ENCODE data around the gene DNAH2.

Gene DNAH2

GRCh38 chr17:7704601-7705268 is 12.8 kb upstream of the DNAH2 start, which contains the start of gene EFNB3:
Gene EFNB3, plus strand, starts transcription at chr17:7705202. Its CDS starts 397 bp downstream, at chr17:7705599.
- H3K9ac ChIP-seq (ENCODE audit: low read depth, low read length, poor library complexity, severe bottlenecking), result no peak within 1 kb of the TSS
- no peaks in the 10 kb centered on the region for H4K20me1 ChIP-seq (ENCODE audit: insufficient read depth, low read length, poor library complexity, severe bottlenecking)
- no peaks in the 10 kb centered on the region for H3K9me2 ChIP-seq (replicated peaks; ENCODE audit: low read depth, low read length)
- no peak within 1 kb of the TSS for H3K4me2 ChIP-seq (ENCODE audit: low read depth, low read length, poor library complexity, severe bottlenecking)
- no peaks in the 10 kb centered on the region for H3K27me3 ChIP-seq (ENCODE audit: insufficient read depth, low read length, poor library complexity, severe bottlenecking)
- H3K36me3 ChIP-seq (ENCODE audit: insufficient read depth, low read length), result no peaks in the 10 kb centered on the region; the same call in 1 of the 2 replicates
- H3K4me1 ChIP-seq (ENCODE audit: insufficient read depth, low read length, poor library complexity, severe bottlenecking), result no peaks in the 10 kb centered on the region
- no peak for TF ChIP-seq EZH2phosphoT487 (IDR thresholded peaks at IDR 0.05; ENCODE audit: borderline replicate concordance)
- TF ChIP-seq, protein P1, sequence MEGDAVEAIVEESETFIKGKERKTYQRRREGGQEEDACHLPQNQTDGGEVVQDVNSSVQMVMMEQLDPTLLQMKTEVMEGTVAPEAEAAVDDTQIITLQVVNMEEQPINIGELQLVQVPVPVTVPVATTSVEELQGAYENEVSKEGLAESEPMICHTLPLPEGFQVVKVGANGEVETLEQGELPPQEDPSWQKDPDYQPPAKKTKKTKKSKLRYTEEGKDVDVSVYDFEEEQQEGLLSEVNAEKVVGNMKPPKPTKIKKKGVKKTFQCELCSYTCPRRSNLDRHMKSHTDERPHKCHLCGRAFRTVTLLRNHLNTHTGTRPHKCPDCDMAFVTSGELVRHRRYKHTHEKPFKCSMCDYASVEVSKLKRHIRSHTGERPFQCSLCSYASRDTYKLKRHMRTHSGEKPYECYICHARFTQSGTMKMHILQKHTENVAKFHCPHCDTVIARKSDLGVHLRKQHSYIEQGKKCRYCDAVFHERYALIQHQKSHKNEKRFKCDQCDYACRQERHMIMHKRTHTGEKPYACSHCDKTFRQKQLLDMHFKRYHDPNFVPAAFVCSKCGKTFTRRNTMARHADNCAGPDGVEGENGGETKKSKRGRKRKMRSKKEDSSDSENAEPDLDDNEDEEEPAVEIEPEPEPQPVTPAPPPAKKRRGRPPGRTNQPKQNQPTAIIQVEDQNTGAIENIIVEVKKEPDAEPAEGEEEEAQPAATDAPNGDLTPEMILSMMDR (conservative IDR thresholded peaks at IDR 0.05; ENCODE audit: low read length), result no peak
- no peaks in the 10 kb centered on the region for H3K79me2 ChIP-seq (ENCODE audit: insufficient read depth, low read length)
- H3K9me3 ChIP-seq (ENCODE audit: insufficient read depth, low read depth, low read length), result no peaks in the 10 kb centered on the region
- H2AFZ ChIP-seq (ENCODE audit: low read length), result no peak within 1 kb of the TSS
- H3F3A ChIP-seq (ENCODE audit: low read depth), result no peaks in the 10 kb centered on the region
- no peak within 1 kb of the TSS for H3K4me3 ChIP-seq (ENCODE audit: low read length, poor library complexity, severe bottlenecking)

DNA sequence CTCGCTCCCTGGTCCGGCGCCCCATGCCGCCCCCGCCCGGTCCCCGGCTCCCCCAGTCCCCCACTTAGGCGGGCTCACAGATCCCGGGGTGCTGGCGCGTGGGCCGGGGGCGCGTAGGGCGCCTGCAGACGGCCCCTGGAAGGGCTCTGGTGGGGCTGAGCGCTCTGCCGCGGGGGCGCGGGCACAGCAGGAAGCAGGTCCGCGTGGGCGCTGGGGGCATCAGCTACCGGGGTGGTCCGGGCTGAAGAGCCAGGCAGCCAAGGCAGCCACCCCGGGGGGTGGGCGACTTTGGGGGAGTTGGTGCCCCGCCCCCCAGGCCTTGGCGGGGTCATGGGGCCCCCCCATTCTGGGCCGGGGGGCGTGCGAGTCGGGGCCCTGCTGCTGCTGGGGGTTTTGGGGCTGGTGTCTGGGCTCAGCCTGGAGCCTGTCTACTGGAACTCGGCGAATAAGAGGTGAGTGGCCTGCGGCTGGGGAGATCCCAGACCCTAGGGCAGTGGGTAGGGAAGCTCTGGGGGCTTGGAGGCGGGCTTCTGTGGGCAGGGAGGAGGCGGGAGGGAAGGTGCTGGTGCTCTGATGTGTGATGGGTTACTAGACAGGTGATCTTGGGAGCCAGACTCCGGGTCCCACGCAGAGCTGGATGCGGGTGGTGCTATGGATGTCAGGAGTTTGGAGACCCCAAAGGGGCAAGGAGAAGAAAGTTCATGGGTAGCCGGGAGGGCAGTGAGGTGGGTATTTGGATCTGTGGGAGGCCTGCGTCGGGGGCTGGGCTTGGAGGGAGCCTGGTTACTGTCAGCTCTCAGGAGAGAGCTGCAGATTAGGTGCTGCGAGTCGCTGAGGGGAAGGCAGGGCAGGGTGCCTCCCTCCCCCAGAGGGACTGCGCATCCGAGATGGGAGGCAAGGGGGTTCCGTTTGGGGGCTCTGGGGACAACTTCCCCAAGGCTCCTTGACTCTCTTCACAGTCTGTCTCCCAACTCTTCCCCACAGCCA is 12.0 kb upstream of the DNAH2 start:
- peaks cover 1% of the 10 kb centered on the region; the same call in 1 of the 2 replicates for H3K9me2 ChIP-seq (replicated peaks; ENCODE audit: low read depth, low read length)
- TF ChIP-seq EZH2phosphoT487 (IDR thresholded peaks at IDR 0.05; ENCODE audit: borderline replicate concordance), result no peak
- TF ChIP-seq, protein P1 (conservative IDR thresholded peaks at IDR 0.05; ENCODE audit: low read length), result no peak
- peaks cover 7% of the 10 kb centered on the region for H3K4me1 ChIP-seq (ENCODE audit: insufficient read depth, low read length, poor library complexity, severe bottlenecking)
- no peak overlapping the region for H2AFZ ChIP-seq (ENCODE audit: low read length)
- no peaks in the 10 kb centered on the region for H3F3A ChIP-seq (ENCODE audit: low read depth)
- no peaks in the 10 kb centered on the region; the same call in 1 of the 2 replicates for H3K36me3 ChIP-seq (ENCODE audit: insufficient read depth, low read length)
- H3K4me2 ChIP-seq (ENCODE audit: low read depth, low read length, poor library complexity, severe bottlenecking), result no peak overlapping the region
- no peak overlapping the region for H3K4me3 ChIP-seq (ENCODE audit: low read length, poor library complexity, severe bottlenecking)
- H3K79me2 ChIP-seq (ENCODE audit: insufficient read depth, low read length), result no peaks in the 10 kb centered on the region
- no peaks in the 10 kb centered on the region for H4K20me1 ChIP-seq (ENCODE audit: insufficient read depth, low read length, poor library complexity, severe bottlenecking)
- H3K9me3 ChIP-seq (ENCODE audit: insufficient read depth, low read depth, low read length), result no peaks in the 10 kb centered on the region
- H3K9ac ChIP-seq (ENCODE audit: low read depth, low read length, poor library complexity, severe bottlenecking), result no peak overlapping the region
- H3K27me3 ChIP-seq (ENCODE audit: insufficient read depth, low read length, poor library complexity, severe bottlenecking), result no peaks in the 10 kb centered on the region

DNA sequence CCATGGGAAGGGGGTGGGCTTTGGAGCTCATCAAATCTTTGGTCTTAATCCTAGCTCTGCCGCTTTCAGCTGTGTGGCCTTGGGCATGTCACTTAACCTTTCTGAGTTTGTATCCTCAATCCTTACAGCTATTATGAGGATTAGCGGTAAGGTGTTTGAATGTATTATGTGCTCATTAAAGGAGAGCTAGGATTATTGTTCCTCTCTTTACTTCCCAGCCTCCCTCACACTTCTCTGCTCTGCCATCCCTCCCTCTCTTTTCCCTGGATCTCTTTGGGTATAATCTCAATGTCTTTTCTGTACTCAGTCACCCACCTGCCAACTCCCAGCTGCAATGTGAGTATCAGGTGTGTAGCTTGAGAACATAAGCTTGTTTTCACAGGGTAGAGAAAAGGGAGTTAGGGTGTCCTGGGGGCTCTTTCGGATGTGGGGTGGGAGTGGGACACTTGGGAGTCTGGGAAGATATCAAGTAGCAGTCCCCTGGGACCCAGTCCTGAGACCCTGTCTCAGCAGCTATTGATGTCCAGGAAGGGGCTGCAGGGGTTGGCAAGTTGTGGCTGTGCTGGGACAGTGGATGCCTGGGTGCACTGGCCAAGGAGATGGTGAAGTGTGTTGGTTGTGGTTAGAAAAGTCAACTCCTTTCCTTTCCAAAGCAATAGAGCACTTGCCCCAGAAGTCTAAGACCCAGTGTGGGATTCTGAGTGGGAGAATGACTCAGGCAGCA is 10.8 kb upstream of the DNAH2 start:
- TF ChIP-seq EZH2phosphoT487 (IDR thresholded peaks at IDR 0.05; ENCODE audit: borderline replicate concordance), result no peak
- TF ChIP-seq, protein P1 (conservative IDR thresholded peaks at IDR 0.05; ENCODE audit: low read length), result no peak
- Histone ChIP-seq H3K79me2 (ENCODE audit: insufficient read depth, low read length) (no peaks in the 10 kb centered on the region), H3K9ac (ENCODE audit: low read depth, low read length, poor library complexity, severe bottlenecking) (no peak overlapping the region), H2AFZ (ENCODE audit: low read length) (no peak overlapping the region), H3F3A (ENCODE audit: low read depth) (no peaks in the 10 kb centered on the region), H3K9me3 (ENCODE audit: insufficient read depth, low read depth, low read length) (no peaks in the 10 kb centered on the region), H3K9me2 (replicated peaks; ENCODE audit: low read depth, low read length) (peaks cover 6% of the 10 kb centered on the region; the same call in 1 of the 2 replicates), H3K27me3 (ENCODE audit: insufficient read depth, low read length, poor library complexity, severe bottlenecking) (no peaks in the 10 kb centered on the region), H3K4me1 (ENCODE audit: insufficient read depth, low read length, poor library complexity, severe bottlenecking) (peaks cover 13% of the 10 kb centered on the region), H4K20me1 (ENCODE audit: insufficient read depth, low read length, poor library complexity, severe bottlenecking) (no peaks in the 10 kb centered on the region), H3K4me2 (ENCODE audit: low read depth, low read length, poor library complexity, severe bottlenecking) (no peak overlapping the region), H3K36me3 (ENCODE audit: insufficient read depth, low read length) (no peaks in the 10 kb centered on the region; the same call in 1 of the 2 replicates), H3K4me3 (ENCODE audit: low read length, poor library complexity, severe bottlenecking) (no peak overlapping the region)
